Left ventricle myocardium inferior (tissue), 1 donor: Measurements from ENCODE around the gene RAD23A. TPM values are rescaled to one million over a fixed set of nuclear protein-coding genes. Genes with fewer than 3 reads are reported as not detected.
"Not testable (repeated sequence)": the region's sequence is repeated elsewhere in the genome, so short reads cannot be mapped to it uniquely, and the experiment has no call there.

ENCODE experiments used
- DNase-seq: peaks from one replicate; pipeline ENCODE4 v3.0.0-alpha.2; 2020
- H3K27ac ChIP-seq: fragments of 200-600 bp; replicated peaks from 2 replicates; pipeline ENCODE4 v1.8.0; 2021
- H3K27me3 ChIP-seq: fragments of 200-600 bp; 2 replicates; pipeline ENCODE4 v1.8.0; 2021; ENCODE audit warnings: low read depth
- H3K36me3 ChIP-seq: fragments of 200-600 bp; 2 replicates; pipeline ENCODE4 v1.8.0; 2021
- H3K4me1 ChIP-seq: fragments of 200-600 bp; 2 replicates; pipeline ENCODE4 v1.8.0; 2021
- H3K4me3 ChIP-seq: fragments of 200-600 bp; 2 replicates; pipeline ENCODE4 v1.8.0; 2021; ENCODE audit warnings: mild to moderate bottlenecking, moderate library complexity
- H3K9me3 ChIP-seq: fragments of 200-600 bp; replicated peaks from 2 replicates; pipeline ENCODE4 v1.8.0; 2021
- CTCF ChIP-seq: fragments of 200-600 bp; IDR thresholded peaks from 2 replicates; pipeline ENCODE4 v1.8.0; 2021; ENCODE audit warnings: antibody characterized with exemption, mild to moderate bottlenecking, borderline replicate concordance
- intact Hi-C: fragments of 100-400 bp; cut with micrococcal nuclease; formaldehyde crosslinking; loops from one replicate; pipeline ENCODE4 v1.11.0; 2022
- total RNA-seq: library from RNA; stranded (reverse); fragmentation: NEBNext Ultra II Directional; extraction: Animal tissue kit (Norgen Biotek cat#: 25700); gene quantifications from one replicate; pipeline ENCODE4 v1.2.1, GENCODE V29; 2021
- donor health status: DM: no; HTN: yes; CAD: no; lungs with severe emphysema.

The RAD23A gene
- total RNA-seq, 1 donor from 2014 or later: 150 TPM

- H3K4me1 ChIP-seq: peaks cover 22% of the 10 kb centered on the region
- intact Hi-C loops: no loop called here
- H3K27ac ChIP-seq: peak overlapping the region; percentile 77
- no peak for TF ChIP-seq CTCF
- H3K4me3 ChIP-seq: peak overlapping the region; percentile 52
- DNase-seq: peak; percentile 77
- no peaks in the 10 kb centered on the region for H3K9me3 ChIP-seq
- no peaks in the 10 kb centered on the region for H3K36me3 ChIP-seq
- H3K27me3 ChIP-seq: no peaks in the 10 kb centered on the region
These were observed 32.6 kb upstream of the RAD23A start for GRCh38 chr19:12913011-12913561.

- H3K4me1 ChIP-seq: peaks cover 26% of the 10 kb centered on the region
- H3K9me3 ChIP-seq: no peaks in the 10 kb centered on the region
- no peak for DNase-seq
- H3K36me3 ChIP-seq: no peaks in the 10 kb centered on the region
- TF ChIP-seq CTCF: no peak
- no peaks in the 10 kb centered on the region for H3K27me3 ChIP-seq
- intact Hi-C loops: no loop called here
- peak overlapping the region; percentile 77 for H3K27ac ChIP-seq
- no peak overlapping the region for H3K4me3 ChIP-seq
These were observed 31.6 kb upstream of the RAD23A start for GRCh38 chr19:12913851-12914690.

GRCh38 chr19:12915860-12916259 is 29.8 kb upstream of the RAD23A start:
- intact Hi-C loops, H3K4me3 ChIP-seq, H3K27ac ChIP-seq, DNase-seq, H3K27me3 ChIP-seq, H3K9me3 ChIP-seq, H3K36me3 ChIP-seq: not testable (repeated sequence)
- peaks cover 27% of the 10 kb centered on the region for H3K4me1 ChIP-seq

- Histone ChIP-seq H3K36me3 (peaks cover 13% of the 10 kb centered on the region), H3K9me3 (no peaks in the 10 kb centered on the region), H3K4me1 (peaks cover 14% of the 10 kb centered on the region), H3K4me3 (no peak overlapping the region), H3K27me3 (no peaks in the 10 kb centered on the region), H3K27ac (no peak overlapping the region)
- intact Hi-C loops: no loop called here
- DNase-seq: no peak
- no peak for TF ChIP-seq CTCF
These were observed 27.4 kb upstream of the RAD23A start for GRCh38 chr19:12918253-12918652.

GRCh38 chr19:12921047-12921446 is 24.6 kb upstream of the RAD23A start:
- Histone ChIP-seq H3K4me3 (no peak overlapping the region), H3K36me3 (peaks cover 41% of the 10 kb centered on the region), H3K4me1 (peaks cover 5% of the 10 kb centered on the region), H3K27me3 (no peaks in the 10 kb centered on the region), H3K9me3 (no peaks in the 10 kb centered on the region), H3K27ac (no peak overlapping the region)
- DNase-seq: no peak
- intact Hi-C loops: no loop called here
- TF ChIP-seq CTCF: no peak

GRCh38 chr19:12922959-12923358 is 22.7 kb upstream of the RAD23A start:
- TF ChIP-seq CTCF: no peak
- Histone ChIP-seq H3K4me3 (no peak overlapping the region), H3K27me3 (no peaks in the 10 kb centered on the region), H3K4me1 (peaks cover 5% of the 10 kb centered on the region), H3K36me3 (peaks cover 60% of the 10 kb centered on the region), H3K9me3 (no peaks in the 10 kb centered on the region), H3K27ac (no peak overlapping the region)
- DNase-seq: no peak
- intact Hi-C loops: no loop called here
